HuH-7 (cell line): ENCODE results near the gene LGALS7B.
"Not testable (repeated sequence)": the region's sequence is repeated elsewhere in the genome, so short reads cannot be mapped to it uniquely, and the experiment has no call there.

Experiments
- DNase-seq: peaks from one replicate; pipeline ENCODE4 v3.0.0; 2011; ENCODE audit warnings: low spot score

The LGALS7B gene

GRCh38 chr19:38788478-38789243 lies at the start of gene LGALS7B:
Gene LGALS7B (plus strand): TSS chr19:38789200. CDS start chr19:38789227, 27 bp downstream.
- no peak for DNase-seq

- no peak for DNase-seq
Observed at GRCh38 chr19:38739440-38740256, 49.4 kb upstream of the LGALS7B start.

GRCh38 chr19:38740257-38740592 lies 48.8 kb upstream of the LGALS7B start:
- DNase-seq, result no peak

GRCh38 chr19:38740932-38741331 lies 48.1 kb upstream of the LGALS7B start:
- no peak for DNase-seq

GRCh38 chr19:38741670-38742069 lies 47.3 kb upstream of the LGALS7B start:
- DNase-seq, result peak; percentile 2

- peak; percentile 6 for DNase-seq
Observed at GRCh38 chr19:38742296-38742695, 46.7 kb upstream of the LGALS7B start.

GRCh38 chr19:38742906-38743305 lies 46.1 kb upstream of the LGALS7B start:
- peak; percentile 5 for DNase-seq

- DNase-seq, result peak; percentile 9
Observed at GRCh38 chr19:38743394-38744297, 45.4 kb upstream of the LGALS7B start.

GRCh38 chr19:38744298-38744681 lies 44.7 kb upstream of the LGALS7B start, which contains the start of gene CAPN12:
Gene CAPN12 (minus strand): TSS chr19:38744474. CDS start chr19:38744165, 309 bp downstream.
- DNase-seq, result peak; percentile 1

GRCh38 chr19:38744874-38745273 lies 44.1 kb upstream of the LGALS7B start:
- no peak for DNase-seq

- peak; percentile 12 for DNase-seq
Observed at GRCh38 chr19:38745316-38745715, 43.7 kb upstream of the LGALS7B start.

- DNase-seq, result not testable (repeated sequence)
Observed at GRCh38 chr19:38753783-38754182, 35.2 kb upstream of the LGALS7B start.

GRCh38 chr19:38754196-38754595 lies 34.8 kb upstream of the LGALS7B start:
- not testable (repeated sequence) for DNase-seq

GRCh38 chr19:38759590-38760003 lies 29.4 kb upstream of the LGALS7B start:
- no peak for DNase-seq

GRCh38 chr19:38760805-38761517 lies 28.0 kb upstream of the LGALS7B start:
- DNase-seq, result not testable (repeated sequence)

GRCh38 chr19:38761884-38762389 lies 27.1 kb upstream of the LGALS7B start:
- not testable (repeated sequence) for DNase-seq

- DNase-seq, result no peak
Observed at GRCh38 chr19:38763795-38764220, 25.2 kb upstream of the LGALS7B start.

GRCh38 chr19:38765214-38765613 lies 23.8 kb upstream of the LGALS7B start:
- DNase-seq, result no peak

GRCh38 chr19:38766276-38767047 lies 22.5 kb upstream of the LGALS7B start:
- DNase-seq, result peak; percentile 0

GRCh38 chr19:38769635-38770211 lies 19.3 kb upstream of the LGALS7B start:
- peak; percentile 85 for DNase-seq
